Ishikawa (cell line): Measurements from ENCODE around the gene FAM168A.

Source experiments
- CEBPB ChIP-seq: IDR thresholded peaks from 2 replicates; pipeline ENCODE4 v1.6.1; 2012
- CREB1 ChIP-seq: IDR thresholded peaks from 2 replicates; pipeline ENCODE4 v1.6.1; 2012; ENCODE audit warnings: low read depth
- EGR1 ChIP-seq: IDR thresholded peaks from 2 replicates; pipeline ENCODE4 v1.6.1; 2012
- EP300 ChIP-seq: IDR thresholded peaks from 2 replicates; pipeline ENCODE4 v1.6.1; 2012; ENCODE audit warnings: borderline replicate concordance
- FOXM1 ChIP-seq: IDR thresholded peaks from 2 replicates; pipeline ENCODE4 v1.6.1; 2012; ENCODE audit warnings: low read depth, borderline replicate concordance
- NFIC ChIP-seq: IDR thresholded peaks from 2 replicates; pipeline ENCODE4 v1.6.1; 2012
- RAD21 ChIP-seq: IDR thresholded peaks from 2 replicates; pipeline ENCODE4 v1.6.1; 2012; ENCODE audit warnings: low read depth
- REST ChIP-seq: IDR thresholded peaks from 2 replicates; pipeline ENCODE4 v1.6.1; 2012; ENCODE audit warnings: low read depth, mild to moderate bottlenecking
- TAF1 ChIP-seq: IDR thresholded peaks from 2 replicates; pipeline ENCODE4 v1.6.1; 2012; ENCODE audit warnings: low read depth, mild to moderate bottlenecking
- TCF12 ChIP-seq: IDR thresholded peaks from 2 replicates; pipeline ENCODE4 v1.6.1; 2012; ENCODE audit warnings: low read depth
- TEAD4 ChIP-seq: IDR thresholded peaks from 2 replicates; pipeline ENCODE4 v1.6.1; 2012
- YY1 ChIP-seq: IDR thresholded peaks from 2 replicates; pipeline ENCODE4 v1.6.1; 2012; ENCODE audit warnings: low read depth
- ZBTB7A ChIP-seq: IDR thresholded peaks from 2 replicates; pipeline ENCODE4 v1.6.1; 2012; ENCODE audit warnings: low read depth
- TF ChIP-seq, protein P1 (sequence below): IDR thresholded peaks from 2 replicates; pipeline ENCODE4 v1.6.1; 2012
- TF ChIP-seq, protein P2 (sequence below): IDR thresholded peaks from 2 replicates; pipeline ENCODE4 v1.6.1; 2012

The FAM168A gene

GRCh38 chr11:73415854-73416615 lies 181.9 kb downstream of the FAM168A start:
- TF ChIP-seq, protein P1, sequence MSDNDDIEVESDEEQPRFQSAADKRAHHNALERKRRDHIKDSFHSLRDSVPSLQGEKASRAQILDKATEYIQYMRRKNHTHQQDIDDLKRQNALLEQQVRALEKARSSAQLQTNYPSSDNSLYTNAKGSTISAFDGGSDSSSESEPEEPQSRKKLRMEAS, result no peak

DNA sequence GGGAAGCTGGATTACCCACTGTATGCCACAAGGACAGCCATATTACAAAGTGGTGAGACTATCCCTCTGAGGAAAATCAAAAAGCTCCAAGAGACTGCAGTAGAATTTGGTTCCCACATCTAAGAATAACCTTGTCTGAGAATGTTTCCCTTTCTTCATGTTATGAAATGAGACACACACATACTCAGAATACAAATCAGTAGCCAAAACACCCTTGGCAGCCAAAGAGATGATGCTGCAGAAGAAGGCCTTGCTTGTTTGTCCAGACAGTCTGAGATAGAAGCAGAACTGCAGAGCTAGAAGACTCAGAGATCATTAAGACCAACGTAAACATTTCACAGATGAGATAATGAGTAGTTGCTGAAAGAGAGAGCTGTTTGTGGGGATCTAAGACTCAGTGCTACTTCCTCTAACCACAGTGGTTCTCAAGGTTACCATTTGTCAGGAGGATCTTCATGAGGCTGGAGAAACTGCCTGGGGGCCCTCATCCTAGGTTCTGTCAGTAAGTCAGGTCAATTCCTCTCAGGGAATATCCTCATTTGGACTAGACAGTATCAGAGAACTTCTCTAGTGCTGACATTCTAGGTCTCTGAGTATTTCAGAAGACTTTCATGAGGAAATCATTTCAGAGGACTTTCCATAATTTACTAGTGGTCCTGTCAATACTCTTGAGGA lies 182.8 kb downstream of the FAM168A start:
- no peak for TF ChIP-seq TCF12
- TF ChIP-seq YY1, result no peak
- no peak for TF ChIP-seq EP300
- no peak for TF ChIP-seq TAF1
- no peak for TF ChIP-seq CEBPB
- no peak for TF ChIP-seq CREB1
- TF ChIP-seq, protein P1, result no peak
- TF ChIP-seq, protein P2, sequence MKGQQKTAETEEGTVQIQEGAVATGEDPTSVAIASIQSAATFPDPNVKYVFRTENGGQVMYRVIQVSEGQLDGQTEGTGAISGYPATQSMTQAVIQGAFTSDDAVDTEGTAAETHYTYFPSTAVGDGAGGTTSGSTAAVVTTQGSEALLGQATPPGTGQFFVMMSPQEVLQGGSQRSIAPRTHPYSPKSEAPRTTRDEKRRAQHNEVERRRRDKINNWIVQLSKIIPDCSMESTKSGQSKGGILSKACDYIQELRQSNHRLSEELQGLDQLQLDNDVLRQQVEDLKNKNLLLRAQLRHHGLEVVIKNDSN, result no peak
- TF ChIP-seq EGR1, result no peak

DNA sequence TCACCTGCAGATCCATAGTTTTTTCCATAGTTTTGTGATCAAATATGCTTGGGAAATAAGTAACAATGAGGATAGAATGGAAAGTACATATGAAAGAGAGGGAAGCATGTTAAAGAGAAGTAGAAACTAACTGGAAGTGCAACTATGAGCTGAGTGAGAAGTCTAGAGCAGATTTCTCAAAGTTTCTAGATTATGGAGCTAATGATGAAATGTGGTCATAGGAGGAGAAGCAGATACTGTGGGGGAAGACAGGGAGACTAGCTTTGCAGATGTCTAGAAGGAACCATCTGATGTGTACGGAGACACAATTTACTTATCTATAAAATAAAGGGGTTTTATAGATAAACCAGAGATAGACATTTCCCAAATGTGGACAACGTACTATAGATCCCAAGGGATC lies 184.7 kb downstream of the FAM168A start:
- no peak for TF ChIP-seq TCF12
- no peak for TF ChIP-seq ZBTB7A
- TF ChIP-seq, protein P2, result no peak

GRCh38 chr11:73412308-73412707 lies 185.6 kb downstream of the FAM168A start:
- TF ChIP-seq NFIC, result no peak
- no peak for TF ChIP-seq EGR1
- no peak for TF ChIP-seq YY1
- TF ChIP-seq TEAD4, result no peak
- no peak for TF ChIP-seq TCF12
- TF ChIP-seq, protein P2, result no peak
- TF ChIP-seq EP300, result no peak
- TF ChIP-seq CEBPB, result no peak
- no peak for TF ChIP-seq ZBTB7A
- TF ChIP-seq REST, result no peak
- TF ChIP-seq, protein P1, result no peak
- no peak for TF ChIP-seq CREB1
- TF ChIP-seq FOXM1, result no peak

DNA sequence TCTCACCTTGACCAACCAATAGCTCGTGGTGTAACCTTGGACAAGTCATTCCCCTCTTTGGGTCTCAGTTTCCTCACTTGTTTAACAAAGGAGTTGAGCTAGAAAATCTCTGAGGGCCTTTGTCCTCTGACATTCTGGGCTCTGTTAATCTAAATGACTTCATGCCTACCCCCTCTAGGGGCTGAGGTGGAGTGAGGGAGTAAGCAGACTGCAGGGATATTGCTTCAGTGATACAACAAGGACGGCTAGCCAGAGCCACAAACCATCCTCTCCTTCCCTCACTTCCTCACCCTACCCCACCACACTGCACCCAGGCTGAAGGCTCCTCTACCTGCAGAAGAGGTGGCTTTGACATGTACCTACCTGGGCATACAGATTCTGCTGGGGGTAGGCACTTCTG lies 186.9 kb downstream of the FAM168A start:
- TF ChIP-seq ZBTB7A (no peak), REST (no peak), EP300 (no peak), TCF12 (no peak), NFIC (no peak), RAD21 (no peak), CREB1 (no peak), TAF1 (no peak), EGR1 (no peak), TEAD4 (no peak)
- TF ChIP-seq, protein P2, result no peak
- TF ChIP-seq, protein P1, result no peak
